ENCODE data around the gene GFPT2. TPM values are rescaled to one million over a fixed set of nuclear protein-coding genes. Genes with fewer than 3 reads are reported as not detected.

Gene GFPT2
- total and polyA plus RNA-seq, 2 of the 8 experiments (the other 6 are each of a cell fraction or from before 2014, with no cell fraction given), result 83.7 to 143 TPM

GRCh38 chr5:180289433-180289832 is 63.7 kb downstream of the GFPT2 start:
- no peak for FAIRE-seq
- H4K20me1 ChIP-seq (replicated peaks in 1 of 2; ENCODE audit: control insufficient read depth in 1 of 2, insufficient read depth in 2 of 2, low read length in 2 of 2), result peaks cover 7 to 8% of the 10 kb centered on the region in 2 experiments
- H3K56ac ChIP-seq (replicated peaks; ENCODE audit: insufficient read length, low read depth, low read length), result no peak overlapping the region
- no peak overlapping the region; a peak in 1 of 4 replicates for H3K4me2 ChIP-seq (ENCODE audit: insufficient read depth in 1 of 2, low read depth in 2 of 2, low read length in 2 of 2)
- no peak overlapping the region for H3K18ac ChIP-seq (ENCODE audit: extremely low read depth, low read length)
- H4K8ac ChIP-seq (ENCODE audit: extremely low read depth, insufficient read depth, low read length), result no peak overlapping the region
- no peak overlapping the region for H2BK12ac ChIP-seq (ENCODE audit: low read depth, low read length)
- H2AFZ ChIP-seq (ENCODE audit: low read length), result no peak overlapping the region
- no peak overlapping the region for H3K4ac ChIP-seq (replicated peaks; ENCODE audit: insufficient read length, low read depth, low read length)
- no peak overlapping the region for H3K23ac ChIP-seq (ENCODE audit: insufficient read length)
- TF ChIP-seq TCF12 (IDR thresholded peaks at IDR 0.05; ENCODE audit: low read depth, low read length), result no peak
- no peak for TF ChIP-seq GABPA (IDR thresholded peaks at IDR 0.05; ENCODE audit: borderline replicate concordance, insufficient read depth, low read length)
- no peak for TF ChIP-seq TAF7 (optimal IDR thresholded peaks at IDR 0.05; ENCODE audit: borderline replicate concordance, low read depth, low read length)
- TF ChIP-seq BRCA1 (IDR thresholded peaks at IDR 0.05; ENCODE audit: low read depth, low read length), result no peak
- no peak for TF ChIP-seq RFX5 (IDR thresholded peaks at IDR 0.05; ENCODE audit: borderline replicate concordance, low read depth, low read length)
- TF ChIP-seq CHD1 (IDR thresholded peaks at IDR 0.05; ENCODE audit: low read depth, low read length), result no peak
- no peak for TF ChIP-seq ATF3 (IDR thresholded peaks at IDR 0.05; ENCODE audit: insufficient read depth, low read depth, low read length)
- TF ChIP-seq MAX (IDR thresholded peaks at IDR 0.05), result no peak
- TF ChIP-seq MAFK (IDR thresholded peaks at IDR 0.05; ENCODE audit: low read depth, low read length), result no peak
- no peak for TF ChIP-seq ATF2 (IDR thresholded peaks at IDR 0.05; ENCODE audit: low read length)
- TF ChIP-seq RBBP5 (IDR thresholded peaks at IDR 0.05; ENCODE audit: borderline replicate concordance, low read depth, low read length), result no peak
- DNase-seq (ENCODE audit: low read depth in 1 of 2, low spot score in 2 of 2), result no peak
- peaks cover 14% of the 10 kb centered on the region for H3K79me1 ChIP-seq (ENCODE audit: low read depth, low read length)
- H3K4me3 ChIP-seq (ENCODE audit: extremely low read depth in 1 of 4, insufficient read depth in 2 of 4, low read depth in 3 of 4, low read length in 4 of 4), result no peak overlapping the region
- H2AK5ac ChIP-seq (ENCODE audit: low read depth, low read length), result no peak overlapping the region
- ChIA-PET POLR2A (ENCODE audit: partially characterized antibody) (interaction anchor here (1.2 kb wide), 1 partner anchor 10 kb away, joined by 3 read pairs; no protein-coding TSS in a partner anchor), CTCF (ENCODE audit: partially characterized antibody) (interaction anchor here (0.6 to 9.0 kb wide), 7 partner anchors 20 to 182 kb away, joined by 3 to 88 read pairs (median 4); no protein-coding TSS in a partner anchor)
- H2BK120ac ChIP-seq (replicated peaks; ENCODE audit: low read depth, low read length), result no peak overlapping the region
- no peak overlapping the region for H4K91ac ChIP-seq (replicated peaks; ENCODE audit: insufficient read length, low read length)
- peaks cover 0 to 7% (median 2%) of the 10 kb centered on the region in 4 experiments; a peak in 3 of 8 replicates for H3K36me3 ChIP-seq (ENCODE audit: control insufficient read depth in 2 of 4, insufficient read depth in 4 of 4, low read length in 3 of 4)
- no peak overlapping the region for H2BK15ac ChIP-seq (ENCODE audit: low read length)
- no peak overlapping the region for H2BK5ac ChIP-seq (ENCODE audit: low read depth, low read length)
- H3K27me3 ChIP-seq (replicated peaks in 1 of 4; ENCODE audit: control insufficient read depth in 3 of 4, extremely low read depth in 1 of 4, insufficient read depth in 3 of 4, low read length in 3 of 4), result no peaks in the 10 kb centered on the region
- H3K14ac ChIP-seq (ENCODE audit: insufficient read length), result no peak overlapping the region
- no peak overlapping the region for H3K27ac ChIP-seq (ENCODE audit: low read depth, low read length)
- H3K9ac ChIP-seq (replicated peaks in 1 of 4; ENCODE audit: extremely low read depth in 1 of 4, low read depth in 3 of 4, low read length in 3 of 4), result no peak overlapping the region
- H3K9me3 ChIP-seq (ENCODE audit: insufficient read depth in 2 of 2, low read depth in 1 of 2, low read length in 1 of 2), result no peaks in the 10 kb centered on the region
- no peak overlapping the region for H2BK20ac ChIP-seq (ENCODE audit: low read length)
- H3K4me1 ChIP-seq (replicated peaks in 1 of 4; ENCODE audit: control insufficient read depth in 3 of 4, insufficient read depth in 4 of 4, low read length in 3 of 4), result peaks cover 0 to 6% (median 3%) of the 10 kb centered on the region in 4 experiments; a peak in 5 of 7 replicates
- H4K5ac ChIP-seq (ENCODE audit: insufficient read length, low read depth, low read length), result no peak overlapping the region
- peaks cover 5% of the 10 kb centered on the region; the same call in 1 of the 2 replicates for H3K23me2 ChIP-seq (ENCODE audit: low read depth, low read length)
- 80% methylated on average over 3 of the region's 3 CpGs; no CpG with 5 or more reads in 1 of the 2 experiments for WGBS, 2 experiments (ENCODE audit: extremely low coverage in 1 of 2, insufficient coverage in 1 of 2, insufficient read length in 1 of 2, insufficient replicate concordance in 2 of 2, low coverage in 1 of 2, low lambda C conversion rate in 2 of 2, missing lambda C conversion rate in 1 of 2)
- peaks cover 7 to 55% of the 10 kb centered on the region in 2 experiments; a peak in 3 of 4 replicates for H3K79me2 ChIP-seq (ENCODE audit: control insufficient read depth in 1 of 2, insufficient read depth in 2 of 2, low read length in 2 of 2)

Data from H1 (cell line).